HFFc6 (cell line): Measurements from ENCODE around the gene ID2. TPM values are rescaled to one million over a fixed set of nuclear protein-coding genes. Genes with fewer than 3 reads are reported as not detected.

ENCODE experiments used
- DNase-seq: peaks from one replicate; pipeline ENCODE4 v3.0.0-alpha.2; 2018
- H3K27ac Mint-ChIP-seq: 2 replicates; pipeline ENCODE4 v1.8.0; 2020; ENCODE audit warnings: mild to moderate bottlenecking, mixed read lengths
- H3K27me3 Mint-ChIP-seq: 2 replicates; pipeline ENCODE4 v1.8.0; 2021; ENCODE audit warnings: mild to moderate bottlenecking, moderate library complexity, mixed read lengths; ENCODE audit not compliant: insufficient read depth
- H3K36me3 Mint-ChIP-seq: 2 replicates; pipeline ENCODE4 v1.8.0; 2021; ENCODE audit warnings: low read depth, mixed read lengths
- H3K4me1 Mint-ChIP-seq: 2 replicates; pipeline ENCODE4 v1.8.0; 2020; ENCODE audit warnings: low read depth, mixed read lengths
- H3K4me3 Mint-ChIP-seq: 2 replicates; pipeline ENCODE4 v1.8.0; 2020; ENCODE audit warnings: mild to moderate bottlenecking, moderate library complexity, mixed read lengths
- H3K9me3 Mint-ChIP-seq: 2 replicates; pipeline ENCODE4 v1.8.0; 2020; ENCODE audit warnings: mild to moderate bottlenecking, mixed read lengths
- total RNA-seq, 6 experiments: library from RNA; stranded (reverse); fragmentation: NEBNext Ultra II Directional; extraction: Animal tissue kit (Norgen Biotek cat#: 25700); gene quantifications; 2 replicates in 1 of 6; 3 replicates in 5 of 6; pipeline ENCODE4 v1.2.3, GENCODE V29; 2021
- TF ChIP-seq, protein P1 (sequence below): fragments of 200-600 bp; sonication (generic); IDR thresholded peaks from 2 replicates; pipeline ENCODE4 v1.5.0; 2021; ENCODE audit warnings: antibody characterized with exemption, mild to moderate bottlenecking

ID2 gene
- total RNA-seq, 6 experiments from 2014 or later, result 81.3 to 97.1 (median 88.1) TPM

DNA sequence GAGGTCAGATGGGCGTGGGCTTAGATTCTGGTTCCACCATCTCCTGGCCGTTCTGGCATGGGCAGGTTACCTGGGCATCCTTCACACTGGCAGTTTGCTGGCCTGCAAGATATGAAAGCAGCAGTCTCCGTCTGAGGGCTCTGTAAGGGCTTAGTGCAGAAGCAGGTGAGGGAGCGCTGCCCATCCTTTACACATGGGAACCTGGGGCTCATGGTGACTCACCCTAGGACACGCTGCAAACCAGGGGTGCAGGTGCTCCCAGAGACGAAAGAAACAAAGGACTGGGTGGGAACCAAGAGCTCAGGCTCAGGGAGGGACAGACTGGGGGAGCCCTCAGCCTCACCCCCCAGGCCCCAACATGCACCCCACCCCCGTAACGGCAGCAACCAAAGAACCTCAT lies 10.7 kb upstream of the ID2 start:
- H3K4me3 Mint-ChIP-seq, result no peak overlapping the region
- H3K9me3 Mint-ChIP-seq, result peaks cover 19% of the 10 kb centered on the region
- peaks cover 3% of the 10 kb centered on the region; the same call in 1 of the 2 replicates for H3K4me1 Mint-ChIP-seq
- peaks cover 16% of the 10 kb centered on the region for H3K36me3 Mint-ChIP-seq
- no peak for DNase-seq
- peaks cover 2% of the 10 kb centered on the region for H3K27me3 Mint-ChIP-seq
- TF ChIP-seq, protein P1, sequence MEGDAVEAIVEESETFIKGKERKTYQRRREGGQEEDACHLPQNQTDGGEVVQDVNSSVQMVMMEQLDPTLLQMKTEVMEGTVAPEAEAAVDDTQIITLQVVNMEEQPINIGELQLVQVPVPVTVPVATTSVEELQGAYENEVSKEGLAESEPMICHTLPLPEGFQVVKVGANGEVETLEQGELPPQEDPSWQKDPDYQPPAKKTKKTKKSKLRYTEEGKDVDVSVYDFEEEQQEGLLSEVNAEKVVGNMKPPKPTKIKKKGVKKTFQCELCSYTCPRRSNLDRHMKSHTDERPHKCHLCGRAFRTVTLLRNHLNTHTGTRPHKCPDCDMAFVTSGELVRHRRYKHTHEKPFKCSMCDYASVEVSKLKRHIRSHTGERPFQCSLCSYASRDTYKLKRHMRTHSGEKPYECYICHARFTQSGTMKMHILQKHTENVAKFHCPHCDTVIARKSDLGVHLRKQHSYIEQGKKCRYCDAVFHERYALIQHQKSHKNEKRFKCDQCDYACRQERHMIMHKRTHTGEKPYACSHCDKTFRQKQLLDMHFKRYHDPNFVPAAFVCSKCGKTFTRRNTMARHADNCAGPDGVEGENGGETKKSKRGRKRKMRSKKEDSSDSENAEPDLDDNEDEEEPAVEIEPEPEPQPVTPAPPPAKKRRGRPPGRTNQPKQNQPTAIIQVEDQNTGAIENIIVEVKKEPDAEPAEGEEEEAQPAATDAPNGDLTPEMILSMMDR, result no peak
- H3K27ac Mint-ChIP-seq, result no peak overlapping the region

DNA sequence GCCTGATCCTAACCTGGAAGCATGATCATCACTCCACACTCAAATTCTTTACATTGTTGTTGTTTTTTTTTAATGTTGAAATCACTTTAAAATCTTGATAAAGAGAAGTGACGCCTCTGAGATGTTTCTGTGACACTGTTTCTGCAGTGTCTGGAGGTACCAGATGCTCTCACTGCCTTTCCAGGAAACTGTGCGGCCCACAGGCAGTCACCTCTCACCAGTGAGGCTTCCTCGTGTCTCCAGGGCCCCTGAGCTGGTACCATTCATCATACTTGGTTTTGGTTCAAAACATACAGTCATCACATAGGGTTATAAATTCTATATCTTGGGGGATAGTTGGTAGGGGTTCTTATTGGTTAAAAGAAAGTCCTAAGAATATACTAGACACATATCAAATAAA lies 10.1 kb upstream of the ID2 start:
- no peak for DNase-seq
- H3K4me3 Mint-ChIP-seq, result no peak overlapping the region
- no peak overlapping the region for H3K27ac Mint-ChIP-seq
- TF ChIP-seq, protein P1, result no peak
- peaks cover 2% of the 10 kb centered on the region for H3K27me3 Mint-ChIP-seq
- peaks cover 6% of the 10 kb centered on the region; the same call in 1 of the 2 replicates for H3K4me1 Mint-ChIP-seq
- peaks cover 19% of the 10 kb centered on the region for H3K9me3 Mint-ChIP-seq
- H3K36me3 Mint-ChIP-seq, result peaks cover 16% of the 10 kb centered on the region

DNA sequence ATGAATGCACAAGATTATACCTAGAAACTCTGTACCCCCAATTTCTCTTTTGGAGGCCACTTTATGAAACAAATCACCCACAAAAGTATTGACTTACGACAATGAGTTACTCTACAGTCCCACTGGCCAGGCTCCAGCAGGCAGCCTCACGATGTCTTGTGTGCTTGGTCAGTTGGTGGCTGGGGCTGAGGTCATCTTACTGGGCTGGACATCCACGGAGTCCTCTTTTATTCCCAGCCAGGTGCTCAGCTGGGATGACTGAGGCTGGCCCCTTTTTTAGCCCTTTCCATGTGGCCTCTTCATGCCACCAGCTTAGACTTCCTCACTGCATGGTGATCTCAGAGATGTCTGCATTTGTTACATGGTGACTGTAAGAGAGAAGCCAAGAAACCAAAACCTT lies 8.9 kb upstream of the ID2 start:
- Mint-ChIP-seq H3K4me1 (peaks cover 16% of the 10 kb centered on the region), H3K4me3 (no peak overlapping the region), H3K27ac (no peak overlapping the region), H3K27me3 (peaks cover 2% of the 10 kb centered on the region), H3K9me3 (peaks cover 19% of the 10 kb centered on the region), H3K36me3 (peaks cover 16% of the 10 kb centered on the region)
- DNase-seq, result no peak
- TF ChIP-seq, protein P1, result no peak

DNA sequence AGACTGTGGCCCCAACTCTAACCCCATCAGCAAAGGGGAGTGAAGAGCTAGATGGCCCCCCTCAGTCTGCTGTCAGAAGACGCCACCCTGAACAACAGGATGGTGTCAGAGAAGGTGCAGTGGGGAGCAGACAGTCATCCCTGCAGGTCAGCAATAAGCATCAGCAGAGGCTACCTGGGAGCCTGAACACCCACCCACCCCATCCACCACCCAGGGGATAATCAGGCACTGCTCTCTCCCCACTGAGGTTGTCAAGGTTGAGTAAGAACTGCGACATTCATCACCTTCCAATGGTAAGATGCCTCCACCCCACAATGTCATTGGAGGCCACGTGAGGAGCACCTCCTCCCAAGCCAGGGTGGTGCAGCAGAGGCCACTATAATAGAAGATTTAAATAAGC lies 8.5 kb upstream of the ID2 start:
- H3K27ac Mint-ChIP-seq, result no peak overlapping the region
- peaks cover 19% of the 10 kb centered on the region for H3K9me3 Mint-ChIP-seq
- no peak for DNase-seq
- H3K4me1 Mint-ChIP-seq, result peaks cover 20% of the 10 kb centered on the region
- H3K36me3 Mint-ChIP-seq, result peaks cover 16% of the 10 kb centered on the region
- TF ChIP-seq, protein P1, result no peak
- H3K27me3 Mint-ChIP-seq, result peaks cover 2% of the 10 kb centered on the region
- H3K4me3 Mint-ChIP-seq, result no peak overlapping the region

DNA sequence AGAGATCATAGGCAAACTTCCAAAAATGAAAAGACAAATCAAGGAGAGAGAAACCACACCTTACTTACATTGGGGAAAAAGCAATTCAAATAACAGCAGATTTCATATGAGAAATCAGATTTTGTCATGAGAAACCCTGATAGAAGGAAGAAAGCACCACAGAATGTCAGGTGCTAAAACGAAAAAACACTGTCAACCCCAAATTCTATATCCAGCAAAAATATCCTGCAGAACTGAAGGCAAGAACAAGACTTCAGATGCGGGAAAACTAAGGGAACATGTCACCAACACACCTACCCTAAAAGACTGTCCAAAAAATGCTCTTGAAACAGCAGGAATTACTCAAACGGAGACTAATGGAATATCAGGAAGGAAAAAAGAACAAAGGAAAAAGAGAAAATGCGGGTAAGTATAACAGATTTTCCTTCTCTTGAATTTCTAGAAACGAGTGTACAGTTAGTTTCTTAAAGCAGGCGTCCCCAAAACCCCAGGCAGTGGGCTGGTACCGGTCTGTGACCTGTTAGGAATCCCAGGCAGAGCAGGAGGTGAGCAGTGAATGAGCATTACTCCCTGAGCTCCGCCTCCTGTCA lies 7.3 kb upstream of the ID2 start:
- H3K36me3 Mint-ChIP-seq, result peaks cover 16% of the 10 kb centered on the region
- peaks cover 3% of the 10 kb centered on the region for H3K27me3 Mint-ChIP-seq
- no peak overlapping the region for H3K27ac Mint-ChIP-seq
- TF ChIP-seq, protein P1, result no peak
- peaks cover 19% of the 10 kb centered on the region for H3K9me3 Mint-ChIP-seq
- no peak overlapping the region for H3K4me3 Mint-ChIP-seq
- DNase-seq, result no peak
- H3K4me1 Mint-ChIP-seq, result peaks cover 22% of the 10 kb centered on the region
